Smooth muscle cell (in vitro differentiated cells): ENCODE results near the gene ATG2A. TPM values are rescaled to one million over a fixed set of nuclear protein-coding genes. Genes with fewer than 3 reads are reported as not detected.

Experiments used
- DNase-seq: peaks from one replicate; lab custom pipeline; 2025; ENCODE audit not compliant: unreplicated experiment; lab: John Stamatoyannopoulos, UW
- H2AFZ ChIP-seq: fragments of 200-600 bp; sonication (generic); 2 replicates; pipeline ENCODE4 v1.6.0; 2016; ENCODE audit warnings: antibody characterized with exemption, low read depth, mild to moderate bottlenecking
- H3F3A ChIP-seq: fragments of 200-600 bp; sonication (generic); 2 replicates; pipeline ENCODE4 v1.6.0; 2017; ENCODE audit warnings: antibody characterized with exemption, low read depth
- H3K27ac ChIP-seq: fragments of 200-600 bp; sonication (generic); 2 replicates; pipeline ENCODE4 v1.5.1; 2016; ENCODE audit warnings: low read depth, mild to moderate bottlenecking
- H3K27me3 ChIP-seq: fragments of 200-600 bp; sonication (generic); 2 replicates; pipeline ENCODE4 v1.6.1; 2016; ENCODE audit warnings: low read depth, mild to moderate bottlenecking
- H3K36me3 ChIP-seq: fragments of 200-600 bp; sonication (generic); 2 replicates; pipeline ENCODE4 v1.5.1; 2016; ENCODE audit warnings: low read depth
- H3K4me1 ChIP-seq: fragments of 200-600 bp; sonication (generic); 2 replicates; pipeline ENCODE4 v1.5.1; 2016; ENCODE audit warnings: low read depth
- H3K4me2 ChIP-seq: fragments of 200-600 bp; sonication (generic); 2 replicates; pipeline ENCODE4 v1.6.0; 2016; ENCODE audit warnings: mild to moderate bottlenecking
- H3K4me3 ChIP-seq: fragments of 200-600 bp; sonication (generic); 2 replicates; pipeline ENCODE4 v1.5.1; 2016; ENCODE audit warnings: mild to moderate bottlenecking
- H3K79me2 ChIP-seq: fragments of 200-600 bp; sonication (generic); 2 replicates; pipeline ENCODE4 v1.6.0; 2016; ENCODE audit warnings: low read depth, mild to moderate bottlenecking
- H3K9ac ChIP-seq: fragments of 200-600 bp; sonication (generic); 2 replicates; pipeline ENCODE4 v1.6.0; 2016; ENCODE audit warnings: low read depth
- H3K9me3 ChIP-seq: fragments of 200-600 bp; sonication (generic); replicated peaks from 2 replicates; pipeline ENCODE4 v1.5.1; 2016; ENCODE audit warnings: low read depth
- H4K20me1 ChIP-seq: fragments of 200-600 bp; sonication (generic); 2 replicates; pipeline ENCODE4 v1.6.0; 2016; ENCODE audit warnings: low read depth
- WGBS: methylation state at CpG from one replicate; pipeline ENCODE4 v1.1.7; 2016; ENCODE audit warnings: low lambda C conversion rate; 5-methylcytosine and 5-hydroxymethylcytosine counted together
- polyA plus RNA-seq: library from polyadenylated mRNA; unstranded; fragments of >200 nt; fragmentation: Nextera tagmentation; extraction: Ambion mirVana; gene quantifications from 2 replicates; pipeline ENCODE4 v1.2.1, GENCODE V29; 2016
- total RNA-seq: library from RNA; depleted of rRNA; stranded (reverse); fragments of >200 nt; gene quantifications from 2 replicates; pipeline ENCODE4 v1.2.3, GENCODE V29; 2014
- TF ChIP-seq, protein P1 (sequence below): fragments of 200-600 bp; sonication (generic); IDR thresholded peaks from 2 replicates; pipeline ENCODE4 v1.5.1; 2017; ENCODE audit warnings: borderline replicate concordance, mild to moderate bottlenecking, antibody characterized with exemption; ENCODE audit not compliant: insufficient read depth, poor library complexity, severe bottlenecking

ATG2A gene
- total and polyA plus RNA-seq, 2 experiments from 2014 or later = 4.9 to 6.2 TPM

DNA sequence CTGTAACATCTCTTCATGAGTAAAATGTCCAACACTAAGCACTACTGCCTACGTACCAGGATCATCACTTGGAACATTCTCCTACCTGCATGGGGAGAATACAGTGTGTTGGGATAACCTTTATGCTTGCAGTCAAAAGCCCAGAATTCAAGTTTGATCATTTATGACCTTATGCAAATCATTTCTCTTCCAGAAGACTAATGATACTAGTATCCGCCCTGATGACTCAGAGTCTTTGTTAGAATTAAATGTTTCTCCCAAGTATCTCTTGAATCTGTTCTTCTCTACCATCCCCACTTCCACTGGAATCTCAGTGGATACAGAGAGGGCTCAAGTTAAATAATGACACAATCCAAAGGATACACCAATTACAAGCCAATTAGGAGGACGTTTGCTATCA, 42.5 kb upstream of the ATG2A start:
- no peaks in the 10 kb centered on the region for H3K9me3 ChIP-seq
- DNase-seq = no peak
- no peaks in the 10 kb centered on the region for H3K79me2 ChIP-seq
- no peaks in the 10 kb centered on the region for H4K20me1 ChIP-seq
- 82% methylated on average over 3 of the region's 3 CpGs for WGBS
- no peaks in the 10 kb centered on the region for H3F3A ChIP-seq
- peaks cover 6% of the 10 kb centered on the region for H3K27me3 ChIP-seq
- H3K4me2 ChIP-seq = no peak overlapping the region
- H3K4me3 ChIP-seq = no peak overlapping the region
- H3K4me1 ChIP-seq = no peaks in the 10 kb centered on the region
- no peak overlapping the region for H2AFZ ChIP-seq
- TF ChIP-seq, protein P1, sequence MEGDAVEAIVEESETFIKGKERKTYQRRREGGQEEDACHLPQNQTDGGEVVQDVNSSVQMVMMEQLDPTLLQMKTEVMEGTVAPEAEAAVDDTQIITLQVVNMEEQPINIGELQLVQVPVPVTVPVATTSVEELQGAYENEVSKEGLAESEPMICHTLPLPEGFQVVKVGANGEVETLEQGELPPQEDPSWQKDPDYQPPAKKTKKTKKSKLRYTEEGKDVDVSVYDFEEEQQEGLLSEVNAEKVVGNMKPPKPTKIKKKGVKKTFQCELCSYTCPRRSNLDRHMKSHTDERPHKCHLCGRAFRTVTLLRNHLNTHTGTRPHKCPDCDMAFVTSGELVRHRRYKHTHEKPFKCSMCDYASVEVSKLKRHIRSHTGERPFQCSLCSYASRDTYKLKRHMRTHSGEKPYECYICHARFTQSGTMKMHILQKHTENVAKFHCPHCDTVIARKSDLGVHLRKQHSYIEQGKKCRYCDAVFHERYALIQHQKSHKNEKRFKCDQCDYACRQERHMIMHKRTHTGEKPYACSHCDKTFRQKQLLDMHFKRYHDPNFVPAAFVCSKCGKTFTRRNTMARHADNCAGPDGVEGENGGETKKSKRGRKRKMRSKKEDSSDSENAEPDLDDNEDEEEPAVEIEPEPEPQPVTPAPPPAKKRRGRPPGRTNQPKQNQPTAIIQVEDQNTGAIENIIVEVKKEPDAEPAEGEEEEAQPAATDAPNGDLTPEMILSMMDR = no peak
- H3K27ac ChIP-seq = no peak overlapping the region
- no peak overlapping the region for H3K9ac ChIP-seq
- H3K36me3 ChIP-seq = no peaks in the 10 kb centered on the region

DNA sequence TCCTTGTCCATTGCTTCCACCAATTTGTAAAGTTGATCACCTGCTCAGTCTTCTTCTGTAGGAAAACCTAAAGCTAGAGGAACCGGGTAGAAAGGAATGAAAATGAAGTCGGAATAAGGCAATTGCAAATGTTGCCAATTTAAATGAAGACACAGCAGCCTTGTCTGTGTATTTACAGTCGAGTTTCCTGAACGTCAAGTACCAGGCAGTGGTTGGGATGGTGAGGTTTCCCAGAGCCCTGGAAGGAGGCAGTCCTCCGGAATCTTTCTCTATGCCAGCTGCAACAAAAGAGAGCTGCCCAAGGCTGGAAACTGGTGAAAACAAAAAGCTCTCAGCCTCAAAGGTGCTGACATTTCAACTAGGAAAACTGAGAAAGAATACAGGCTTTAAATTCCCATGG, 37.2 kb upstream of the ATG2A start:
- Histone ChIP-seq H3K27me3 (peaks cover 20% of the 10 kb centered on the region), H2AFZ (no peak overlapping the region), H4K20me1 (no peaks in the 10 kb centered on the region), H3K9me3 (no peaks in the 10 kb centered on the region), H3K27ac (no peak overlapping the region), H3K36me3 (no peaks in the 10 kb centered on the region), H3K9ac (no peak overlapping the region), H3K4me1 (no peaks in the 10 kb centered on the region), H3K4me3 (no peak overlapping the region), H3K79me2 (no peaks in the 10 kb centered on the region), H3K4me2 (no peak overlapping the region), H3F3A (no peaks in the 10 kb centered on the region)
- 64% methylated on average over 5 of the region's 5 CpGs for WGBS
- TF ChIP-seq, protein P1 = no peak
- no peak for DNase-seq

DNA sequence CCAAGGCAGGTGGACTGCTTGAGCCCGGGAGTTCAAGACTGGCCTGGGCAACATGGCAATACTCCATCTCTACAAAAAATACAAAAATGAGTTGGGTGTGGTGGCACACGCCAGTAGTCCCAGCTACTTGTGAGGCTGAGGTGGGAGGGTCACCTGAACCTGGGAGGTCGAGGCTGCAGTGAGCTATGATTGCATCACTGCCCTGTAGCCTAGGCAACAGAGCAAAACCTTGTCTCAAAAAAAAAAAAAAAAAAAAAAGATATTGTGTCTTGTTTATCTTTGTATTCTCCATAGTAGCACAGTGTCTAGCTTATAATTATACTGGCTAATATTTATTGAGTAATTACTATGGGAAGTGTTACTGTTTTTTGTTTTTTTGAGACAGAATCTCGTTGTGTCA, 34.5 kb upstream of the ATG2A start:
- Histone ChIP-seq H3K9ac (no peak overlapping the region), H3K27ac (no peak overlapping the region), H3K79me2 (no peaks in the 10 kb centered on the region), H3K27me3 (peaks cover 20% of the 10 kb centered on the region), H3K4me2 (no peak overlapping the region), H3K4me3 (no peak overlapping the region), H3K36me3 (no peaks in the 10 kb centered on the region), H2AFZ (no peak overlapping the region), H3F3A (no peaks in the 10 kb centered on the region), H4K20me1 (no peaks in the 10 kb centered on the region), H3K4me1 (no peaks in the 10 kb centered on the region), H3K9me3 (no peaks in the 10 kb centered on the region)
- TF ChIP-seq, protein P1 = no peak
- WGBS = 80% methylated on average over 4 of the region's 4 CpGs
- no peak for DNase-seq

DNA sequence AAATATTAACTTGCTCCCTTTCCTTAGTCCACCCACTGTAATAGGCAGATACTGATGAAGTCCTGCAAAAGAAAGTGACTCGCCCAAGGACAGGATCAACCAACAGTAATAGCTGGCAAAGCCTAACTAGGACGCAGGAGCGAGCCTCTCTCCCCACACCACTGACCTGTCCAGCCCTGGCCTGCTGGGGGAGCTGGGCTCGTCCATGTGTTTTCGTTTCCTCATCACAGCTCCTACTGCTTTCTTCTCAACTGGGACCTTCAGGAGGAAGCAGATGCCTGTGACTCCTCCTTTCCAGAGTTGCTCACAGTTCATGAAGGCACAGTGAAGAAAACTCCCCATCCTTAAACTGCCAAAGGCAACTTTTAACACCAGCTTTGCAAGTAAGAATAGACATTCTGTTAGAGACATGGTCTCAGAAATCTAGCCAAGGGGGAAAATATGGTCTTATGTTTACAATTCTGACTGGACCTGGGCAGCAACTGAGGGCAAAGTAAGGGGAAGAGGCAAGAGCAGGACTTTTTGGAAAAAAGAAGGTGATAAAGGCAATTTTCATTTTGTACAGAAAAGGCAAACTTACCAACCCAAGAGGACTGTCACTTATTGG, 30.3 kb upstream of the ATG2A start:
- Histone ChIP-seq H3K9me3 (no peaks in the 10 kb centered on the region), H3K4me1 (no peaks in the 10 kb centered on the region), H3K4me2 (no peak overlapping the region), H3K36me3 (no peaks in the 10 kb centered on the region), H2AFZ (no peak overlapping the region), H3K4me3 (no peak overlapping the region), H4K20me1 (no peaks in the 10 kb centered on the region), H3K27me3 (peaks cover 29% of the 10 kb centered on the region), H3K27ac (no peak overlapping the region), H3F3A (no peaks in the 10 kb centered on the region), H3K79me2 (no peaks in the 10 kb centered on the region), H3K9ac (no peak overlapping the region)
- DNase-seq = no peak
- 74% methylated on average over 5 of the region's 5 CpGs for WGBS
- TF ChIP-seq, protein P1 = no peak
